K562 (cell line): ENCODE data around the gene TOMM5. TPM values are rescaled to one million over a fixed set of nuclear protein-coding genes. Genes with fewer than 3 reads are reported as not detected.

Experiments
- ATAC-seq: fragments of 200-7000 bp; cut with Tn5 transposase; 3 replicates; pipeline ENCODE4 v1.9.1; 2020; ENCODE audit warnings: moderate library complexity
- BruUV-seq: library from RNA; stranded (reverse); fragments of 400-500 nt; replicated peaks from 2 replicates; lab custom pipeline; 2021; lab: Mats Ljungman, UMichigan
- CTCF ChIA-PET: fragments of 300-600 bp; formaldehyde crosslinking; extraction: SDS; loops from one replicate; lab custom pipeline; 2021; ENCODE audit warnings: low intra/inter-chr PET ratio; lab: Yijun Ruan, JAX
- POLR2A ChIA-PET: fragments of 300-600, 350-650 bp; sonication (Branson Sonifier 250); formaldehyde crosslinking; extraction: SDS; loops from one replicate; lab custom pipeline; 2021; ENCODE audit warnings: antibody characterized with exemption, inconsistent platforms; lab: Yijun Ruan, JAX
- DNase-seq, 4 experiments: peaks; one replicate each; pipeline versions ENCODE4 v3.0.0 to v3.0.0-alpha.2; 2011 to 2018; ENCODE audit warnings: low spot score in 3 of 4, mixed read lengths in 3 of 4; ENCODE audit errors: extremely low read depth in 1 of 4
- FAIRE-seq: peaks from 2 replicates; lab custom pipeline; 2011; peaks lifted over from hg19 to GRCh38; lab: Jason Lieb, UNC
- H2AFZ ChIP-seq: 2 replicates; pipeline ENCODE4 v1.6.0; 2011; ENCODE audit warnings: low read depth, low read length, control low read depth, inconsistent platforms
- H3K27ac ChIP-seq: fragments of 200-600 bp; 3 replicates; pipeline ENCODE4 v1.8.0; 2011; ENCODE audit warnings: low read depth, mild to moderate bottlenecking, control low read depth, inconsistent platforms, low read length, moderate library complexity, mixed read lengths; ENCODE audit errors: extremely low read depth
- H3K27me3 ChIP-seq, 2 experiments: fragments of 300-600 bp in 1 of 2; 2 replicates in 1 of 2; 3 replicates in 1 of 2; pipeline versions ENCODE4 v1.6.0 to v1.8.0; 2011; ENCODE audit warnings: inconsistent platforms in 2 of 2, low read length in 2 of 2, mild to moderate bottlenecking in 1 of 2, mixed read lengths in 1 of 2, moderate library complexity in 1 of 2; ENCODE audit not compliant: control insufficient read depth in 2 of 2, insufficient read depth in 2 of 2
- H3K36me3 ChIP-seq: fragments of 300-600 bp; 3 replicates; pipeline ENCODE4 v1.8.0; 2011; ENCODE audit warnings: mild to moderate bottlenecking, low read length, inconsistent platforms; ENCODE audit not compliant: control insufficient read depth, insufficient read depth
- H3K4me1 ChIP-seq, 2 experiments: fragments of 200-600 bp in 1 of 2; replicated peaks in 1 of 2; 2 replicates in 1 of 2; 3 replicates in 1 of 2; pipeline versions ENCODE4 v1.5.1 to v1.8.0; 2011; ENCODE audit warnings: inconsistent platforms in 2 of 2, low read length in 2 of 2, mild to moderate bottlenecking in 1 of 2, mixed read lengths in 1 of 2, moderate library complexity in 1 of 2; ENCODE audit not compliant: control insufficient read depth in 2 of 2, insufficient read depth in 2 of 2
- H3K4me2 ChIP-seq: 2 replicates; pipeline ENCODE4 v1.6.1; 2011; ENCODE audit warnings: low read length, control low read depth, inconsistent platforms, mixed read lengths; ENCODE audit not compliant: insufficient read depth
- H3K4me3 ChIP-seq: fragments of 200-600 bp; sonication (generic), shearing (Covaris generic); 2 replicates; pipeline ENCODE4 v1.5.1; 2016; ENCODE audit warnings: control low read depth, inconsistent platforms
- H3K79me2 ChIP-seq: fragments of 200-600 bp; 3 replicates; pipeline ENCODE4 v1.8.0; 2011; ENCODE audit warnings: low read length, inconsistent platforms; ENCODE audit not compliant: control insufficient read depth, insufficient read depth
- H3K9ac ChIP-seq, 2 experiments: 2 replicates each; pipeline versions ENCODE4 v1.6.0 to v1.6.1; 2011; ENCODE audit warnings: low read depth in 2 of 2, low read length in 2 of 2, control low read depth in 1 of 2, inconsistent platforms in 1 of 2, mild to moderate bottlenecking in 1 of 2, mixed read lengths in 1 of 2; ENCODE audit not compliant: insufficient read depth in 1 of 2
- H3K9me1 ChIP-seq: one replicate; pipeline ENCODE4 v1.6.0; 2011; ENCODE audit warnings: inconsistent platforms, mild to moderate bottlenecking, low read length, moderate library complexity; ENCODE audit not compliant: control insufficient read depth, insufficient read depth
- H3K9me3 ChIP-seq: replicated peaks from 2 replicates; pipeline ENCODE4 v1.5.1; 2011; ENCODE audit warnings: low read depth, low read length, inconsistent platforms; ENCODE audit not compliant: control insufficient read depth, insufficient read depth
- H4K20me1 ChIP-seq: replicated peaks from 2 replicates; pipeline ENCODE4 v1.6.1; 2011; ENCODE audit warnings: low read length, inconsistent platforms, mixed read lengths; ENCODE audit not compliant: control insufficient read depth, insufficient read depth
- ID3 ChIP-seq, 2 experiments: fragments of 250-450 bp in 1 of 2; fragments of 450-650 bp in 1 of 2; sonication (Bioruptor Pico) in 1 of 2; IDR thresholded peaks; 2 replicates each; pipeline versions ENCODE4 v1.6.1 to v1.8.0; 2016 to 2021; ENCODE audit warnings: mild to moderate bottlenecking in 2 of 2, moderate library complexity in 2 of 2, missing compliant biosample characterization in 1 of 2, missing genetic modification characterization in 1 of 2
- PATZ1 ChIP-seq: fragments of 250-450 bp; sonication (Bioruptor Pico); IDR thresholded peaks from 2 replicates; pipeline ENCODE4 v1.5.0; 2020; ENCODE audit warnings: mild to moderate bottlenecking, borderline replicate concordance
- PPARD ChIP-seq: fragments of 250-450 bp; sonication (Bioruptor Pico); IDR thresholded peaks from 2 replicates; pipeline ENCODE4 v1.8.0; 2022; ENCODE audit warnings: inconsistent platforms, mild to moderate bottlenecking, moderate library complexity
- THAP12 ChIP-seq: fragments of 250-450 bp; sonication (Bioruptor Pico); IDR thresholded peaks from 2 replicates; pipeline ENCODE4 v1.9.0; 2021; ENCODE audit warnings: mild to moderate bottlenecking, inconsistent platforms
- WGBS: fragments of 100-300 bp; shearing (Covaris generic); methylation state at CpG from one replicate; pipeline ENCODE4 v1.1.6; 2016; ENCODE audit warnings: low coverage, mixed read lengths; ENCODE audit not compliant: insufficient coverage; ENCODE audit errors: missing lambda C conversion rate; 5-methylcytosine and 5-hydroxymethylcytosine counted together
- in situ Hi-C: fragments of 300-500 bp; cut with MboI; formaldehyde crosslinking; loops from 4 replicates; pipeline ENCODE4 v1.15.0; 2018; ENCODE audit warnings: inconsistent platforms, mixed read lengths
- intact Hi-C: fragments of 100-400 bp; cut with micrococcal nuclease; formaldehyde crosslinking; loops from 2 replicates; pipeline ENCODE4 v1.14.2; 2022
- polyA plus RNA-seq, 8 experiments: library from polyadenylated mRNA; depleted of rRNA in 4 of 8; stranded (reverse) in 5 of 8; unstranded in 3 of 8; fragments of >200 nt; fragmentation: Nextera tagmentation in 2 of 8; fragmentation: Illumina TruSeq in 1 of 8; extraction: Ambion mirVana in 2 of 8; extraction: Trizol in 1 of 8; gene quantifications; 2 replicates each; pipeline versions ENCODE4 v1.2.1 to v1.2.3, GENCODE V29; 2011 to 2014; ENCODE audit warnings: inconsistent platforms in 1 of 8, missing spikeins in 1 of 8
- total RNA-seq, 7 experiments: library from RNA; depleted of rRNA in 6 of 7; stranded (reverse); fragments of >200 nt in 6 of 7; fragmentation: Illumina TruSeq in 2 of 7; extraction: Trizol in 2 of 7; gene quantifications; 2 replicates each; pipeline versions ENCODE4 v1.2.1 to v1.2.3, GENCODE V29; 2011 to 2021; ENCODE audit warnings: low replicate concordance in 1 of 7
- TF ChIP-seq, protein P1 (sequence below): sonication (generic); formaldehyde crosslinking; IDR thresholded peaks from 2 replicates; pipeline ENCODE4 v1.8.0; 2022; ENCODE audit warnings: mild to moderate bottlenecking, missing genetic modification reagents

The TOMM5 gene
- total and polyA plus RNA-seq, 9 of the 15 experiments (the other 6 are each of a cell fraction or from before 2014, with no cell fraction given) = 262 to 1,742 (median 496) TPM

- TF ChIP-seq, protein P1, sequence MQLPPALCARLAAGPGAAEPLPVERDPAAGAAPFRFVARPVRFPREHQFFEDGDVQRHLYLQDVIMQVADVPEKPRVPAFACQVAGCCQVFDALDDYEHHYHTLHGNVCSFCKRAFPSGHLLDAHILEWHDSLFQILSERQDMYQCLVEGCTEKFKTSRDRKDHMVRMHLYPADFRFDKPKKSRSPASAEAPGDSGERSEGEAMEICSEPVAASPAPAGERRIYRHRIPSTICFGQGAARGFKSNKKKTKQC = no peak
Observed at GRCh38 chr9:37543468-37543867, 48.9 kb downstream of the TOMM5 start (continued).

- Histone ChIP-seq H3K4me3 (no peak overlapping the region), H3K27me3 (no peaks in the 10 kb centered on the region), H3K9me1 (no peaks in the 10 kb centered on the region), H4K20me1 (no peaks in the 10 kb centered on the region), H3K9me3 (no peaks in the 10 kb centered on the region), H3K9ac (no peak overlapping the region), H3K36me3 (peaks cover 20% of the 10 kb centered on the region; the same call in 2 of the 3 replicates), H3K79me2 (no peaks in the 10 kb centered on the region), H3K27ac (no peak overlapping the region), H3K4me2 (no peak overlapping the region), H3K4me1 (no peaks in the 10 kb centered on the region), H2AFZ (no peak overlapping the region)
- TF ChIP-seq THAP12 (no peak), ID3 (CRISPR knock-in tag; IDR thresholded peaks at IDR 0.05) (no peak), ID3 (tag; IDR thresholded peaks at IDR 0.05) (no peak), PPARD (CRISPR knock-in tag) (no peak), PATZ1 (no peak)
- intact Hi-C loops = no loop called here
- no peak for FAIRE-seq
- 12% methylated on average over 1 of the region's 1 CpG for WGBS
- in situ Hi-C loops = no loop called here
- no TSS peak for BruUV-seq
- no peak for DNase-seq
- CTCF ChIA-PET = no interaction called here
- POLR2A ChIA-PET = interaction anchor here (0.7 kb wide), 1 partner anchor 8 kb away, joined by 5 read pairs; no protein-coding TSS in a partner anchor
- peak; percentile 46; the same call in 1 of the 3 replicates for ATAC-seq
Observed at GRCh38 chr9:37542895-37543294, 49.5 kb downstream of the TOMM5 start.
